ENCODE measurements around the gene SPEN. TPM values are rescaled to one million over a fixed set of nuclear protein-coding genes. Genes with fewer than 3 reads are reported as not detected.

The SPEN gene
- total and polyA plus RNA-seq, 9 of the 15 experiments (the other 6 are each of a cell fraction or from before 2014, with no cell fraction given), result 5.7 to 87.5 (median 27.2) TPM

GRCh38 chr1:15849775-15850324, 2.3 kb downstream of the SPEN start (continued):
- TF ChIP-seq ZNF280A (IDR thresholded peaks at IDR 0.05; ENCODE audit: low read depth, partially characterized antibody) (no peak), PHF8 (IDR thresholded peaks at IDR 0.05; ENCODE audit: borderline replicate concordance, low read length) (peak; percentile 42; the same call in 1 of the 2 replicates), ZNF24 (IDR thresholded peaks at IDR 0.05) (0 out of 2 replicates have a peak, but pooled peaks have one; percentile 53), RAD51 (IDR thresholded peaks at IDR 0.05; ENCODE audit: borderline replicate concordance, low read depth) (no peak; the same call in 1 of the 2 replicates), E2F4 (CRISPR knock-in tag; IDR thresholded peaks at IDR 0.05; ENCODE audit: low read depth) (no peak), ZNF41 (CRISPR knock-in tag; conservative IDR thresholded peaks at IDR 0.05) (no peak)

GRCh38 chr1:15850471-15851001, 3.0 kb downstream of the SPEN start:
- ATAC-seq (no peak), FAIRE-seq (peak; percentile 42), DNase-seq (ENCODE audit: extremely low read depth in 1 of 4, low spot score in 3 of 4) (peak in 1 of 4 experiments; percentile 27)
- BruUV-seq (replicated peaks), result no TSS peak
- Histone ChIP-seq H3K36me3 (ENCODE audit: control insufficient read depth, insufficient read depth, low read length) (peaks cover 11% of the 10 kb centered on the region; the same call in 2 of the 3 replicates), H3K9me1 (ENCODE audit: control insufficient read depth, insufficient read depth, low read length) (no peaks in the 10 kb centered on the region), H3K4me2 (ENCODE audit: insufficient read depth, low read length) (peak overlapping the region; percentile 99), H3K27me3 (ENCODE audit: control insufficient read depth in 2 of 2, insufficient read depth in 2 of 2, low read length in 2 of 2) (no peaks in the 10 kb centered on the region), H3K27ac (ENCODE audit: extremely low read depth, low read depth, low read length) (peak overlapping the region; percentile 97), H3K9me3 (replicated peaks; ENCODE audit: control insufficient read depth, insufficient read depth, low read depth, low read length) (no peaks in the 10 kb centered on the region), H3K9ac (ENCODE audit: insufficient read depth in 1 of 2, low read depth in 2 of 2, low read length in 2 of 2) (peak overlapping the region in 1 of 2 experiments; percentile 88; a peak in 2 of 4 replicates), H3K4me3 (peak overlapping the region; percentile 62), H2AFZ (ENCODE audit: low read depth, low read length) (no peak overlapping the region), H3K79me2 (ENCODE audit: control insufficient read depth, insufficient read depth, low read length) (peaks cover 98% of the 10 kb centered on the region), H3K4me1 (replicated peaks in 1 of 2; ENCODE audit: control insufficient read depth in 2 of 2, insufficient read depth in 2 of 2, low read length in 2 of 2) (peaks cover 8 to 30% of the 10 kb centered on the region in 2 experiments; a peak in 4 of 5 replicates), H4K20me1 (replicated peaks; ENCODE audit: control insufficient read depth, insufficient read depth, low read length) (0 out of 2 replicates have a peak, but pooled peaks cover 4% of the 10 kb centered on the region)
- ChIA-PET POLR2A (interaction anchor here (0.6 to 10.4 kb wide), 18 partner anchors 8 to 362 kb away, joined by 3 to 133 read pairs (median 8); partner anchors contain the start of gene ARHGEF19), CTCF (ENCODE audit: low intra/inter-chr PET ratio) (no interaction called here)
- in situ Hi-C loops (cut with MboI), result loop anchor here (25.0 kb wide), 1 partner anchor 1012 kb away; no protein-coding TSS in a partner anchor
- intact Hi-C loops (cut with micrococcal nuclease), result no loop called here
- WGBS (ENCODE audit: insufficient coverage, low coverage, missing lambda C conversion rate), result 6% methylated on average over 2 of the region's 2 CpGs
- TF ChIP-seq RHOXF2B (CRISPR knock-in tag; conservative IDR thresholded peaks at IDR 0.05) (no peak), GTF2A2 (tag; IDR thresholded peaks at IDR 0.05) (no peak), ELF1 (tag; IDR thresholded peaks at IDR 0.05) (no peak), CHD2 (IDR thresholded peaks at IDR 0.05; ENCODE audit: low read depth, low read length) (no peak), EGR1 (conservative IDR thresholded peaks at IDR 0.05) (no peak), KLF6 (CRISPR knock-in tag; IDR thresholded peaks at IDR 0.05; ENCODE audit: borderline replicate concordance) (no peak), SOX6 (IDR thresholded peaks at IDR 0.05) (no peak), GATAD2A (IDR thresholded peaks at IDR 0.05) (no peak), FOXA3 (CRISPR knock-in tag; conservative IDR thresholded peaks at IDR 0.05 in 1 of 2, IDR thresholded peaks at IDR 0.05 in 1 of 2) (peak in 1 of 2 experiments; percentile 47; a peak in 1 of 4 replicates), ZKSCAN3 (CRISPR knock-in tag; IDR thresholded peaks at IDR 0.05) (no peak), NFYB (IDR thresholded peaks at IDR 0.05; ENCODE audit: extremely low read depth, insufficient read length) (no peak), CBX3 (IDR thresholded peaks at IDR 0.05; ENCODE audit: borderline replicate concordance in 1 of 2, low read length in 2 of 2) (no peak)

Measured in K562 (cell line).